Activated T-cell treated with anti-CD3 and anti-CD28 coated beads for 24 hours (primary cell): Measurements from ENCODE around the gene RHOV.

Experiments
- DNase-seq: peaks from one replicate; pipeline ENCODE4 v3.0.0-alpha.2; 2020; ENCODE audit warnings: low read depth

The RHOV gene

DNA sequence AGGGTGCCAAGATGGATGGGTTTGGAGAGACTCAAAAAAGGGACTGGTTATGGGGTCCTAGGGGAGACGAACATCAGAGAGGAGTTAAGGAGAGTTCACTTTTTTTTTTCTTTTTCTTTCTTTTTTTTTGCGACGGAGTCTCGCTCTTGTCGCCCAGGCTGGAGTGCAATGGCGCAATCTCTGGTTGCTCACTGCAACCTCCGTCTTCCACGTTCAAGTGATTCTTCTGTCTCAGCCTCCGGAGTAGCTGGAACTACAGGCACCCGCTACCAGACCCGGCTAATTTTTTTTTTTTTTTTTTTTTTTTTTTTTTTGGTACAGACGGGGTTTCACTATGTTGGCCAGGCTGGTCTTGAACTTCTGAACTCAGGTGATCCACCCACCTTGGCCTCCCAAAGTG is 29.0 kb downstream of the RHOV start:
- DNase-seq: no peak

DNA sequence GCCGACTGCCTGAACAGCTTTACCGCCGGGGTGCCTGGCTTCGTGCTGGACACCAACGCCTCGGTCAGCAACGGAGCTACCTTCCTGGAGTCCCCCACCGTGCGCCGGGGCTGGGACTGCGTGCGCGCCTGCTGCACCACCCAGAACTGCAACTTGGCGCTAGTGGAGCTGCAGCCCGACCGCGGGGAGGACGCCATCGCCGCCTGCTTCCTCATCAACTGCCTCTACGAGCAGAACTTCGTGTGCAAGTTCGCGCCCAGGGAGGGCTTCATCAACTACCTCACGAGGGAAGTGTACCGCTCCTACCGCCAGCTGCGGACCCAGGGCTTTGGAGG is 29.4 kb downstream of the RHOV start:
- peak; percentile 11 for DNase-seq

DNA sequence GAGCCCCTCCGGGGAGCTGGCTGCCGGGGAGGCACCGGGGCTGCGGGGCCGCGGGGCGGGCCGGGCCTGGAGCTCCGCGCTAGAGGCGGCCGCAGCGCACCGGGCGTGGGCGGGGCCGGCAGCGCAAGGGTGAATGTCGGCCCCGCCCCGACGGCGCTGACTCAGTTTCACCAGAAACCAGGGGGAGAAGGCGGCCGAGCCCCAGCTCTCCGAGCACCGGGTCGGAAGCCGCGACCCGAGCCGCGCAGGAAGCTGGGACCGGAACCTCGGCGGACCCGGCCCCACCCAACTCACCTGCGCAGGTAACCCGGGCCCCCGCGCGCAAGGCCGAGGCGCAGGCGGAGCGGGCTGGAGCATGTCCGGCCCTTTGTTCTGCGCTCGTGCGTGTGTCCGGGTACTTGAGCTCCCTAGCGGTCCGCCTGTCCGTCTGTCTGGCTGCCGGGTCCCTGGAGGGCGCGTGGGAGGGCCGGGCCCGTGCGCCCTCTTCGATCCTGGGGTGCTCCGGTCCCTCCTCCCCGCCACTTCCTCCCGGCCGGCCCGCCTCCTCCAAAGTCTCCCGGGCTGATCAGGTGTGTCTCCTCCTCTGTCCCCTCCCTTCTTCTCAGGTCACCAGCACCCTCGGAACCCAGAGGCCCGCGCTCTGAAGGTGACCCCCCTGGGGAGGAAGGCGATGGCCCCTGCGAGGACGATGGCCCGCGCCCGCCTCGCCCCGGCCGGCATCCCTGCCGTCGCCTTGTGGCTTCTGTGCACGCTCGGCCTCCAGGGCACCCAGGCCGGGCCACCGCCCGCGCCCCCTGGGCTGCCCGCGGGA is 29.9 kb downstream of the RHOV start, which contains the start of gene SPINT1:
Gene SPINT1 (plus strand): TSS at position 164 of the 811 bp plus-strand sequence. CDS start 507 bp downstream, at position 671.
- peak; percentile 68 for DNase-seq

GRCh38 chr15:40843261-40843884 is 30.7 kb downstream of the RHOV start:
- no peak for DNase-seq

DNA sequence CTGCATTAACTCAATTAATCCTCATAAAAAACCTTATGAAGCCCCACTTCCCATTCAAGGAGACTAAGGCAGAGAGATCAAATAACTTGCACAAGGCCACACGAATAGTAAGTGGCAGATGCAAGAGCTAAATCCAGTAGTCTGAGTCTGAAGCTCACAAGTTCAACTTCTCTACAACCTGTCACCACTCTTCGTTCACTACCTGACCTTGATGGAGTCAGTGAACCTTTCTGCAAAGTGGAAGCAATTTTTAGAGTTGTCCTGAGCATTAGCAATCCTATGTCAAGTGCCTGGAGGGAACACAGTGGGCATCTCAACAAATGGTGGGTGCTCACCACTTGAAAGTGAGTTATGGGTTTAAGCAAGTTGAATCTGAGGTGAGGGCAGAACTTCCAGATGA is 32.3 kb downstream of the RHOV start:
- DNase-seq: no peak

- no peak for DNase-seq
Measured at GRCh38 chr15:40838756-40839155, 35.3 kb downstream of the RHOV start.

- DNase-seq: no peak
Measured at GRCh38 chr15:40836020-40836419, 38.0 kb downstream of the RHOV start.

DNA sequence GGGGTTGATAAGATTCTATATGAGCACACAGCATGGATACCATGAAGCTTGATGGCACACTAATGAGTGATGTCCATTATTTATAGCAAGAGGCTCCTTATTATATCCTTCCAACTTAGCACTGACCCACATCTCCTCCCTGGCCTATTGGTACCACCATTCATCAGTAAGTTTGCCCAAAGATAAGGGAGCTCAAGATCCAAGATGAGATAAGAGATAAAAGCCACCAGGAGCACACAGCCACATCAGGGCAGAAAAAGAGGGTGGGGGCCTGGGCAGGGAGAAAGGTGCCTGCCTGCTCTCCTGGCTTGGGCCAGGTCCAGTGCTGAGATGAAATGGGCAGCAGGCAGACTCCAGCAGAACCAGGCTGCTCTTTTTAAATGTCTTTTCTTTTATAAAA is 41.1 kb downstream of the RHOV start:
- DNase-seq: no peak

- no peak for DNase-seq
Measured at GRCh38 chr15:40831861-40832260, 42.2 kb downstream of the RHOV start.

GRCh38 chr15:40830884-40831283 is 43.1 kb downstream of the RHOV start:
- DNase-seq: no peak

GRCh38 chr15:40829115-40829514 is 44.9 kb downstream of the RHOV start:
- no peak for DNase-seq

GRCh38 chr15:40828447-40829036 is 45.5 kb downstream of the RHOV start, which contains the start of gene PPP1R14D:
Gene PPP1R14D (minus strand): TSS chr15:40828708. CDS start chr15:40828641, 67 bp downstream.
- DNase-seq: no peak

- DNase-seq: no peak
Measured at GRCh38 chr15:40826423-40827075, 47.5 kb downstream of the RHOV start.

DNA sequence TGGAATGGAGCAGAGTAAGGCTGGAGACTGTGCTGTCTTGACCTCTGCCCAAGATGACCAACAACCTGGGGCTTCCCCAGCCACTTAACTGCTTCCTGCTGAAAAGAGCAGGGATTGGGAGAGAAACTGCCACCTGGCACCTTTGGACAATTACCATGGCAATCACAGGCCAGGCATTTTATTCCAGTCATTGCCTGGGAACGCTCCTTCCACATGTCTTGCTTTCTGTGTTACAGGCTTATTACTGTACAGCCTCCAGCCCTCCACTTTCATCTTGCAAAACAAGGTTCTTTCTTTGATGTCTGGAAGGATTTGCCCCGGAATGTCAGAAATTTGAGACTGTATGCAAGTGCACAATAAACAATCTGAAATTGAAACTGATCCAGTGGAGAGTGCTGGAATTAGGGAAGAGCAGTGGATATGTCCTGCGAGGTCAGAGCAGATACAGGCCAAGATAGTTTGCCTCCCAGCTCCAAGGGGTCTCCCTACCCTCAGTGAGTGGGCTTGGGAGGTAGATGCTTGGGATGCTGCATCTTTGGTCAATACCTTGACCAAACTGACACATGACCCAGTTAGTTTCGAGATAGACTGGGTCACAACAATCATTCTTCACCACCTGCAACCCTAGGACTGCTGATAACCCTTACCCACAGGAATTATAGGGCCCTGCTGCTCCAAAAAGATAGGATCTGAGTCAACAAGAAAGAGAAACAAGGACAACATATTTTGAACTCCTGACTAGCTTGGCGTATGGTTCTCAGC is 48.2 kb downstream of the RHOV start:
- DNase-seq: no peak

DNA sequence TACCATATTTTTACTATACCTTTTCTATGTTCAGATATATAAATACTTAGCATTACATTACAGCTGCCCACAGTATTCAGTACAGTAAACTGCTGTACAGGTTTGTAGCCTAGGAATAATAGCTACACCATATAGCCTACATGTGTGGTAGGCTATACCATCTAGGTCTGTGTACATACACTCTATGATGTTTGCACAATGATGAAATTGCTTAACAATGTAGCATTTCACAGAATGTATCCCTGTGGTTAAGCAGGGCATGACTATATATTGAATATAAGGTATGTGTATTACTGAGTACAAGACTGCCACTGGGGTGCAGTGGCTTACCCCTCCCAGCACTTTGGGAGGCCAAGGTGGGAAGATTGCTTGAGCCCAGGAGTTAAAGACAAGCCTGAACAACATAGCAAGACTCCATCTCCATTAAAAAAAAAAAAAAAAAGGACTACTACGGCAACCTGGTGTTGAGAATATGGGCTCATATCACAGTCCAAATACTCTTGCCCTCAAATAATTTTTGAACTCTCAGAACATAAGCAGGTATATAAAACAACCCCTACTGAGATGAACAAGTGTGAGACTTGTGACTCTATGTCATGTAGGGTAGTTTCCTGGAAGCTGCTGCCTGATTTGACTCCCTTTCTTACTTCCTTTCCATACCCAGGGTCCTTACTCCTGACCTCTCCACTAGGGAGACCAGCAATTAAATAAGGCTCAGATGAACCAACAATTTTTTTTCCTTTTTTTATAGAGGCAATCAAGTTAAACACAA is 50.3 kb downstream of the RHOV start:
- no peak for DNase-seq
